HG02678 (cell line): ENCODE data around the gene MFAP3L.
"Not testable (repeated sequence)": the region's sequence is repeated elsewhere in the genome, so short reads cannot be mapped to it uniquely, and the experiment has no call there.

ENCODE experiments used
- ATAC-seq: cut with Tn5 transposase; IDR thresholded peaks from one replicate; pipeline ENCODE4 v1.9.1; 2021; ENCODE audit warnings: mild to moderate bottlenecking, moderate library complexity; ENCODE audit not compliant: unreplicated experiment

Gene MFAP3L

DNA sequence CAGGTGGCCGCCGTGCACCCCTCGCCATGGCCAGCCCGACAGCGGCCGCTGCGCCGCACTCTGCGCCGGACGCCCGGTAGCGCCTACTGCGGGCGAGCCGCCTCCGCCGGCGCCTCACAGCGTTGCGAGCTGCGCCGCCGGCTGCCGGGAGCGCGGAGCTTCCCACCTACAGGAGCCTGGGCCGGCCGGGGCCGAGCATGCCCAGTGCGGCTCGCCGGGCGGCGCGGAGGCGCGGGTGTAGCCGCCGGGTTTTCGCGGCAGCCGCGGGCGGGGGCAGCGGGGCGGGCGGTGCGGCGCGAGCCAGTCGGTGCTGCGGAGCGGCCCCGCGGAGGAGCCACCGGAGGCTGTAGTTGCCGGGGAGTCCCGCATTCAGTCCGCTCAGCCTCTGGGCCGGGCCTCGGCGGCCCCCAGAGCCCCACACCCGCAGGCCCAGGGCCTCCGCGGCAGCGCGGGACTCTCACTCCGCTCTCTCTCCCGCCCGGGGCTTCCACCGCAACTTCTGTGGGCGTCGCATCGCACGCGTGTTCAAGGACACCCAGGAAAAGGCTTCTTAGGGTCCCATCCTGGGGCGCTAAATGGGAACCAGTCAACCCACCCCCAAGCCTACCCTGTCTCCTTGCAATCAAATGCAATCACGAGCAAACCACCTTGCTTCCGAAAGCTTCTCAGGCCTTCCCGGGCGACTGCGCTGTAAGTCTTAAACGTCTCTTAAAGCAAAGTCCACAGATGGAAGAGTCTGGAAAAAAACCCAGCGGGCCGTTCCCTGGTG lies at the start of gene MFAP3L:
Gene MFAP3L, minus strand, starts transcription at position 143 of the 769 bp plus-strand sequence. CDS start 20,518 bp downstream, outside the sequence.
- ATAC-seq, result peak; percentile 83

DNA sequence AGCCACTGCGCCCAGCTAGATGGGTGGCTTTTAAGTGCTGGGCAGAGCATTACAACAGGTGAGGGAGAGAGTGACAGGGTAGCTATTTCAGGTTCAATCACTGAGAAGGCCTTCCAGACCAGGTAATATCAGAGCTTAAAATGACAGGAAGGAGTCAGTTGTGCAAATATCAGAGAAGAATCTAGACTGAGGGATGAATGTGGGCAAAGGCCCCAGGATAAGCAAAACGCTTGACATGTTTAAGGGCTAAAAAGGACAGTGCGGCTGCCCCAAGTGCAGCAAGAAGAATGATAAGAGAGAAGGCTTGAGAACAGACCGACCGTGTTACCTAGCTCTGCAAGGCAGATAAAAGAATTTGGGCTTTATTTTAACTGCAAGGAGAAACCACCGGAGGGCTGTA lies 45.0 kb upstream of the MFAP3L start:
- no peak for ATAC-seq

DNA sequence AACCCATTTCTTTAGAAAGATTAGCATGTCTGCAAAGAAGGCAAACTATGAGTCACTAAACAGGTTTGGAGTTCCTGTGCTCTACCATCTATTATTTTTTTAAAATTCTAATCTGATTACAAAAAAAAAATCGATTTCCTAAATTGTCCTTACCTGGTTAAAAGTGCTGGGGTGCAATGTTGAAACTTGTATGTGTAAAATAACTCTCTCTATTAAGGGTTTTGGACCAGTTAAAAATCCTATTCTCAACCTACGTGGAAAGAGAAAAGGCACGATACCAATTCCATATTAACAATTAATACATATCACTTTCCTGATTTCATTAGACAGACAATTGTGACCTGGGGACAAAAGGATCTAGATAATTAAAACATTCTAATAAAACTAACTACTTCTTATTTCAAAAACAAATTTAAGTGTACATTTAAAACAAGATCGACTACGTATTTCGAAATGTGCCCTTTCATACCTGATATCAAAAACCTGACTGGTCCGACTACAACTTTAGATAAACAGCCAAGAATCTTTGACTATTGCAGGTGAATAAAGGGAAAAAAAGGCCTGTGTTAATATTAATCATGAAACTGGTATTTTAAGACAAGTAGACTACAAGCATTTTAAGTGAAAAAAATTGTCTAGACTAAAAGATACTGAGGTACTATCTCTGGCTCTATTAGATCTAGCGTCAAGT lies 42.4 kb upstream of the MFAP3L start:
- no peak for ATAC-seq

DNA sequence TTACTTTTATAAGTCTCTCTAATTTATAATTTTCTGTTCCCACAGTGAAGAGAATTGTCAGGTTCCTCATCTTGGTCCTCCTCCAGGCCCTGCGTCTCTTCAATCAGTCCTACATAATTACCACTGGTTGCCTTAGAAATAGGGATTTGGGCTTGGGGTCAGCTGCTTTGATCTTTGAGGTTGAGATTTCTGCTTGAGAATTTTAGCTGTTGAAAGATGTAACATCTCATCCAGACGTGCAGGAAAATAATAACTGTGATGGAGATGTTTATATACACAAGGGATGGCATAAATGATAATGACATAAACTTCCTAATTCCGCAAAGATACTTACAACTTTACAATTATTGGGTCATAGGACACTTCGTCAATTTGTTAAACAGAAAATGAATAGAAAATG lies 33.2 kb upstream of the MFAP3L start:
- ATAC-seq, result no peak

DNA sequence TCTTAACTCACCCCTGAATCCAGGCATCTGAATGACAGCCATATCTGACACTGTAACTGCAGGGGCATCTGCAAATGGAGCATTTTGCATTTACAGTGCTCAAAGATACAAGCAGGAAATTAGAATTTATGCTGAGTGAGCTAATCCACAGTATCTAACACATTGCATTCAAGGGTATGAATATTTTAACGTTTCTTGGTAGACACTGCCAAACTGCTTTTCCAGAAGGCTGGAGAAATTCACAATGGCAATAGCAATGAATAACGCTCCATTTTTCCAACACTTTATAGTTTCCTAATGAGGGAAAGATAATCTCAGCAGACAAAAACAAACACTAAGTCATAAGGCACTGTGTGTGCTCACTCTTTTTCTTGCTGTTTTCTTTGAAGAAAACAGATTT lies 32.6 kb upstream of the MFAP3L start:
- ATAC-seq, result no peak

DNA sequence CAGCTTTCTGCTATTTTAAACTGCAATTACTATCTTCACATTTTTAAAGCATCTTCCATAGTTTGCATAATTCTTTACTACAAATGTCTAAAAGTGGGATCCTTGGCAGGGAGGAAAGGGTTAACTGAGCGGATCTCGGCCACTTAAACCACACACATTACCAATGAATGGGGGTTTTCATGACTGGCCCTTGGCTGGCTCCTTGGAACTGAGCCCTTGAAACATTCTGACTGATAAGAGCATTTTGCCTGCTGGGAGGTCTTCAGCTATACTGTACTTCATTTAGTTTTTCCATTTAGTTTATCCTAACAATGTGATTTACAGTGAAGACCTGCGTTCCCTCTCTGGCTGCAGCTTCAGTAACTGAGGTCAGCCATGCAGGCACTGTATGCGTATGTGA lies 31.7 kb upstream of the MFAP3L start:
- no peak for ATAC-seq

DNA sequence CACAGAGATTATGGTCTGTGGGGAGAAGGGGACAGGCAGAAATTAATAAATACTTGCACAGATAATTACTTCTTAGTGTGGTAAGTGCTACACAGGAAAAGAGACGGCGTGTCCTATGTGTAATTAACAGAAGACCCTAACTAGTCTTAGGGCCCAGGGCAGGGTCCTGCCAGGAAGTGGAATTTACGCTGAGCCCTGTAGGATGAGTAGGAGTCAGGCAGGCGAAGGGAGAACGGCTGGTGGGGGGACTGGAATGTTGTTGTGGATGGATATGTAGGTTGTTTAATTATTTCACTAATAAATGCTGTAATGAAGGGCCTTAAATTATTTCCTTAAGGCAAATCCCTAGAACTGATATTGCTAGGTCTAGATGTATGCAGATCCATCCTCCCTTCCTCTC lies 26.7 kb upstream of the MFAP3L start:
- ATAC-seq, result no peak

DNA sequence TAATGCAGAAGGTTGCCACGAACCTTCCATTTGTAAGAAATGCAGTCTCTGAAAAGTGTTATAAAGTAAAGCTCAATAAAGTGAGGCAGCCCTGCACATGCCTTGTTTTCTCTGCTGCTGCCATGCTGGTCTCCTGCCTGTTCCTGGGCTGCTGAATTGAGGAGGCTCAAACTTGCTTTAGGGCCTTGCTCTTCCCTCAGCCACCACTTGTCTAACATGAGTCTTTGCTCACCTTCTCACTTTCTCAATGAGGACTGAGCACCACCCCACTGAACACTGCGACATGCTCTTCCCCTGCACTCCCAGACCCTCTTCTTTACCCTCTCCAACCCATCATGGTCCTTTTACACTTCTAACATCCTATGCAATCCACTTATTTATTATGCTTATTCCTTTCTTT lies 25.2 kb upstream of the MFAP3L start:
- ATAC-seq, result no peak

DNA sequence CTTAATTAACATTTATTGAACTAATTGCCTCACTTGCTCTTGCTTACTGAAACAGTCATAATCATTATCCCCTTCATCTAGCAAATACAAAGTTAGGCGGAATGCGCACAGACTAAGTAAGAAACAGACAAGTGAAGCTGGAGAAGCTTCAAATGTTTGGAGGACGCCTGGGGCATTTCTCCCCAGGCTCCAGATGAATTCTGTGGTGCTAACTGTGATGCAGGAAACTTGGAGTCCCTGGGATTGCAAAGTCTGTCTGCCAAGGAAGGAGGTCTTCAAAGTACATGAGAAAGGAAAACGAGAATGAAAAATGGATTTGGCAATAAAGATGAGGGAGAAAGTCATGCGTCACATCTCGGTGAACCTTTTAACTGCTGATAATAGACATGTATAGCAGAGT lies 23.6 kb upstream of the MFAP3L start:
- no peak for ATAC-seq

DNA sequence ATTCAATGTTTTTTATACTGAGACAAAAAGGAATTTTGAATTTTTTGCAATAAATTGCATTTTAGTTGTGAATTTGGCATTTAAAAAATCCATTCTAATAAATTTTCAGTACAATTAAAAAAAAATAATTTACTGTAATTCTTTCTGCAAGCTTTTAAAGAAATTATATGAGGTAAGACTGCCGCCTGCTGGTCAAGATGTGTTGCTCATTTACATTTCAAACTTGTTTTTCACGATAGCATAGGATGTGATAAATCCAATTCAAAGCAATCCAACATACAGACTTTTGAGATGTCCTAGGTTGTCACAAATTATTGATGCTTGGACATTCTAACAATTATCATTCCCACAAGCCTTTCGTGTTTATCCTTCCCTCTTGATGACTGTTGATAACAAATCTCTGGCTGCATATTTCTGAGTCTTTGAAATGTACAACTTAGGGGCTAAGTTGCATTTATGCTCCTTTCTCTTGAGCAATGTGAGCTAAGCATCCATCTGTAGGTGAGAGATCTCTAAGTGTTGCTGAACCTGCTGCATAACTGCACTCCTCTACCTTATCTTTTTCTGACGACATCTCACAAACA lies 21.7 kb upstream of the MFAP3L start:
- no peak for ATAC-seq

DNA sequence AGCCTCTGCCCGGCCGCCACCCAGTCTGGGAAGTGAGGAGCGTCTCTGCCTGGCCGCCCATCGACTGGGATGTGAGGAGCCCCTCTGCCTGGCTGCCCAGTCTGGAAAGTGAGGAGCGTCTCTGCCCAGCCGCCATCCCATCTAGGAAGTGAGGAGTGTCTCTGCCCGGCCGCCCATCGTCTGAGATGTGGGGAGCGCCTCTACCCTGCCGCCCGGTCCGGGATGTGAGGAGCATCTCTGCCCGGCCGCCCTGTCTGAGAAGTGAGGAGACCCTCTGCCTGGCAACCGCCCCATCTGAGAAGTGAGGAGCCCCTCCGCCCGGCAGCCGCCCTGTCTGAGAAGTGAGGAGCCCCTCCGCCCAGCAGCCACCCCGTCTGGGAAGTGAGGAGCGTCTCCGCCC lies 20.0 kb upstream of the MFAP3L start:
- ATAC-seq, result not testable (repeated sequence)

DNA sequence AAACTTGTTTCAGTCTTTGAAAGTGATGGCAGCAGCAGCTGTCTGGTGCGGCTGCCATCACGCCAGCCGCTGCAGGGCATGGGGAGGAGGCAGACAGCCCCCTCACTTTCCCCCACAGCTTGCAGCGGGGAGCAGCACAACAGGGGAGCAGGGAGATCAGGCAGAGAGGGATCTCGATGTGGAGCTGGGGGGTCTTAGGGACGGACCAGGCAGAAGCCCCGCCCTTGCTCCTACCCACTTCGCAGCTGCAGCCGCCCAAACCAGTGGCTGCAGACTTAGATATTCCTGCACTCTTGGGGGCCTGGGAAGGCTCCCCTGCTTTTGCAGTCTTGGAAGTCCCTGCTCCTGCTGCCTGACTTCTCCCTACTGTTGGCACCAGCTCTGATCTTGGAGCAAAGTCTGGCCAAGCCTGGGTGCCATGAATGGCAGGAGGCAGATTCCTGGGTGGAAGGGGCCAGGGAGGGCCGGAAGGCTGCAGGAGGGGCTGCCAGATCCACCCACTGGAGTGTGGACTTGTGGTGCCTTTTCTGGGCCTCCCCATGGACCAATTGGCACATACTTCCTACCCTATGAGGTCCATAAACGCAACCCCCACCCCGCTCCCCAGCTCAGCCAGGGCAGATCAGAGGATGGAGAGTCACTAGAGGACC lies 14.0 kb upstream of the MFAP3L start:
- no peak for ATAC-seq

DNA sequence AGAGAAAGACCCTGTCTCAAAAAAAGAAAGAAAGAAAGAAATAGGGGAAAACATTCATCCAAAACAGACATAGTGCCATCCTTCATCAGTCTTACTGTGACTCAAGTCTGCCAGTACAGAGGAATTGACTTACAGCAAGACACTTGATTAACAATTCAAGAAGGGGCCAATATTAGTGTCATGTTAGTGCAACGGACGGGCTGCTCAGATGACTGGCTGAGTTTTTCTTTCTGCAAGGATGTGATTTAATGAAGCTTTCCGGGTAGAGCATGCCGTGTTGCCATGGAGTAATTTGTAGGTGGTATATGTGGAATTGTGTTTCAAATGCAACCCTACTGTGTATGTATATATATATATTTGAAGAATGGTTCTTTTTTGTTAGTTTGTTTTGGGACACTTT lies 12.6 kb upstream of the MFAP3L start:
- ATAC-seq, result no peak

DNA sequence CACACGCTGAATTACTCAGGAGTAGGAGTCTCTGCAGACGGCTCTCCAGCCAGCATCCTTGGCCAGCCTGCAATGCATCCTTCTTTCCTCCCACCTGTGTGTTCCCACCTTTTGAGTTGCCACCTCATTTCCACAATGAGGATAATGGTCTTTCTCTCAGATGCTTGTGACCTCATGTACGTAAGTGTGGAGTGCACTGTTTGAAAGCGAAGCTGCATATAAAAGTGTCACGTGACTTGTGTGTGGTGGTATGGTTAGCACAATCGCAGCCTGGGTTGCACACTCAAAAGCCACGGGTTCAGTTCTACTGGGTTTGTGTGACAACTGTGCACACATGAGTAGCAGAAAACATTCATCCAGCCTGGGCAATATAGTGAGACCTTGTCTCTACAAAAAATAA lies 12.0 kb upstream of the MFAP3L start:
- no peak for ATAC-seq

DNA sequence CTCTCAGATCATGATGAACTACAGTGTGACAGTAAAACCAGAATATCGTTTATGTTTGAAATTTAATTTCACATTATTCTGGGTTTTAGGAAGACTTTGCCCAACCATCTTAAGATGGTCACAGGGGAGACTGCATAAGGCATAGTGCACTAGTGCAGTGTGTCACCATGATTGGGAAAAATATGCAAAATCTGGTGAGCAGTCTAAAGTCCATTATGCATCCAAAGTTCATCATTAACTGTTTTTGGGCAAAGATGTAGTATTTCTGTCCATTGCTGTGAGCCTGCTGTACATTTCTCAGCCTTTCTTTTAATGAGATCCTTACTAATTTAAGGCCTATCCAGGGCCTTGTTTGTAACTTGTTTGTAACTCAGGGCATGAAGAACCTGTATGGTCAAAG lies 11.3 kb upstream of the MFAP3L start:
- ATAC-seq, result no peak

DNA sequence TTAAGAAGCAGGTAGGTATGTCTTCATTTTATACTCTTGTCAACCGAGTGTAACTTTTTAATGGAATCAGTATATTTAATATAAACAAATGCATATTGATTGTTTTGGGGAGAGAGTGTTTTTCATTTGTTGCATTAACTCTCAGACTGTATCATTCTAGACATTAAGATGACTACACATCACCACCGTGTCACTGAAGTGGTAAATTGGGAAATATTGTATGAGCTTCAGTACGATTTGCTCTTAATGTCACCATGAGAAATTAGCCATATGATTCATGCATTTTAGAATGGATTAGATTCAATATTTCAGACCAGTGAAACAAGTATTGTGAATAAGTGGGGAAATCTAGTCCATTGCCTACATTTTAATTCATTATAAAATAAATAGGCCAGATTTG lies 9.7 kb upstream of the MFAP3L start:
- no peak for ATAC-seq

DNA sequence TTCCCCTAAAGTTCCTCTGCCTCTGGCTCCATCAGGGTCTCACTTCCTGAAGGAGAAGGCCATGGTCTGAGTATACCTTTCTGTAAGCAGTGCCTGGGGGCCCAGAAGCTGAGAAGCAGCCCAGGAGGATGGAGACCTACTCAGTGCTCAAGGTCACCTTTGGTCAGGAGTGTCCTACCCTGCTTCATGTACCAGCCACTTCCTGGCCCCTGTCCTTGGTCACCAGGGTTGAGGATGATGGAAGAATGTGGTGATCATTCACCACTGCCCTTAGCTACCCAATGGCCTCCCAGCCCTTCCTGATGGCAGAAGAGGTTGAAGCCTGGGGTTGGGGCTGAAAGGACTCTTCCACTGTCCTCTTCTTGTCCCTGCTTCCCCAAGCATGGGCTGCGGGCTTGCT lies 9.0 kb upstream of the MFAP3L start:
- ATAC-seq, result no peak

DNA sequence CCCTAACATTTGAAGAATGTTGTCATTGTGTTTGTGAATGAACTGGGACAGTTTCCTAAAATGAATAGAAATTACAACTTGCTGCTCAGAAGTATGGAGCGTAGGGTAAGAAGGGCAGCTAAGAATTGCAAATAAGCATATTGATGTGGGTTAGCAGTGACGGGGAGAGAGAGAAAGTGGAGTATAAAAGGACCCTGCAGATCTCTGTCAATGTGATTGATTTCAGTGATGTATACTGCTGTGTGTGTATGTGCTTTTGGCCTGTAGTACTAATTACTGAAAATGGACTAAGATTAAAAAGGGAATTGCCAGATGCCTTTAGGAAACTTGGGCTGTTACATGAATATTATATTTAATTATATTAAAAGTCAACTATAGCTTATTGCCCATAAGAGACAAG lies 7.8 kb upstream of the MFAP3L start:
- no peak for ATAC-seq

DNA sequence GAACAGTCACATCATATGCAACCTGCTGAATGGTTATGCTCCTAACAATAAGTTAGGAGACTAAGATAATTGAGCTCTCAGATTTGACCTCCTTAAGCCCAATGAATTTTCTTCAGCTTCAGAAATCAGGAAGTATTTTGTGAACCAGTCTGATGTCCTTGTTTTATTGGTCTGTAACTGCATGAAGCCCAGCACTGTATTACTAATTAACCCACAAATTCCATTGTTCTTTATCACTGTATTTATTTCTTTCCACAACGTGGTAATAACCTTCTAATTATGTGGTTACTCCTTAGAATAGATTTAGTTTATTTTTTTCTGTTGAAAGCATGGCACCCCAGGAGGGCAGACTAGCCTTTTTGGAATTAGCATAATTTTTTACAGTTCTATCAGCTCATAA lies 3.9 kb upstream of the MFAP3L start:
- no peak for ATAC-seq

DNA sequence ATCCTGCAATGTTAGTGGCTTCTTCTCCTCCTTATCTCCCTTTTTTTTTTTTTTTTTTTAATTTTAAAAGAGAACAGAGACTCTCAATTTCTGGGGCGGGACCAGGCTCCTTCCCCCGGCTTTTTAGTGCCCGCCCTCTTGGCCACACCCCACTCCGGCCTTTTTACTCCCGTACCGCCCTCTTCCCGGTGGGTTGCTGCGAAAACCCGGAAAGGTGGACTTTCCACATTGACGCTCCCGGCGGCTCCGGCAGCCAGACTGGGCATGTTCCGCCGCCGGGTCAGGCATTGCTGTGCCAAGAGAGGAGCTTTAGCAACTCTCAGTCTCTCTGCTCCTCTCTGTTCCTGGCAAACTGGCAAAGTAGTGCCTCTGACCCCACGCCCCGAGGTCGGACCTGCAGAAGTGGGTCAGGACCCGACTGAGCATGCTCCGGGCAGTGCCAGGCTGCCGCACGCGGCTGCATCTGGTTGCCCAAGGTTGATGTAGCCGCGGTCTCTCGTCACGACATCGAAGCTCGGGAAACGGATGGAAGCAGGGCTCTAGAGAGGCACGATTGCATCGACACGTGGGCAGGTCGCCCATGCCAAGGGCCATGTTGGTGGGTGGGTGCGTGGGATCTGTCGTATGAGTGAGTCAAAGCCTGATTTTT lies 1.1 kb upstream of the MFAP3L start:
- ATAC-seq, result peak; percentile 63

DNA sequence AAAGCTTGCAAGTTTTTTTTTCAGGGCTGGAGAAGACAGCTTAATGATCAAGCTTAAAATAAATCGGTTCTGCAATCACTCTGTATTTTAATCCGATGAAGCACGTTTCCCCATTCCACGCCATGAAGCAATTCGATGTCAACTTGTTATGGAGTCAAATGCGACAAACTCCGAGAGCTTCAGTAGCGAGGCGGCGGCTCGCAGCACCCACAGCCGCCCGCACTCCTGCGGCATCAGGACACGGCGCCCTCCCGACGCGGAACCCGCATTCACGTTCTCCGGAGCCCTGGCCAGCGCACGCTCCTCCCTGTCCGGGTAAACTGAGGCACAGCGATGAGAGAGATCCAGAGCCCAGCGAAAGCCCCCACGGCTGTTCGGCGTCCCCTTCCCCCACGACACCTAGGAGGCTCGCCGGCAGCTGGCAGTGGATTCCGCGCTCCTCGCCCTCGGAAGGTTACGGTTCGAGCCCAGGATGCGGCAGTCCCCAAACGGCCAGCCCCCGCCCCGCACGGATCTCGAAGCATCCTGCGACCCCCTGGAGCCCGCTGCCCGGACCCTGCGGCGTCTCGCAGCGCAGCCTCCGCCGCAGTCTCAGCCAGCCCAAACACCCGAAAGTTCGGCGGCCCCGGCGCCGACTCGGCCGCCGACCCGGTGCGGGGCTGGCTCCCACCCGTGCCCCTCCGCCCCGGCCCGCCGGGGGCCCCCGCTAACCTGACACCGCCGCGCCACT lies 507 bp downstream of the MFAP3L start:
- no peak for ATAC-seq
